ENCODE results near the gene EIF3M. TPM values are rescaled to one million over a fixed set of nuclear protein-coding genes. Genes with fewer than 3 reads are reported as not detected.

EIF3M gene
- total and polyA plus RNA-seq, 7 donors, result 215 to 585 (median 337) TPM

DNA sequence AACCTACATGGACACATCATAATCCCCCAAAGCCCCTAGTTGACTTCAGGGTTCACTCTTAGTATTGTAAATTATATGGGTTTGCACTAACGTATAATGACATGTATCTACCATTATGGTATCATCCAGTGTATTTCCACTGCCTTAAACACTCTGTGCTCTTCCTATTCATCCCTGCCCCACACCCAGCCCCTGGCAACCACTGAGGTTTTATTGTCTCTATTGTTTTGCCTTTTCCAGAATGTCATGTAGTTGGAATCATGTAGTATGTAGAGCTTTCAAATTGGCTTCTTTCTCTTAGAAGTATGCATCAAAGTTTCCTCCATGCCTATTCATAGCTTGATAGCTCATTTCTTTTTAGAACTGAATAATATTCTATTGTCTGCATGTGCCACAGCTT lies 16.5 kb upstream of the EIF3M start:
- Histone ChIP-seq H3K4me3 (no peak overlapping the region), H3K27ac (no peak overlapping the region), H3K9me3 (no peaks in the 10 kb centered on the region), H3K4me1 (no peaks in the 10 kb centered on the region), H3K36me3 (no peaks in the 10 kb centered on the region), H3K27me3 (peaks cover 0 to 4% (median 0%) of the 10 kb centered on the region in 3 donors)
- intact Hi-C loops (cut with DNase I), result no loop called here
- no peak for DNase-seq
- 73 to 86% methylated on average over 1 of the region's 1 CpG for WGBS, 2 donors
- TF ChIP-seq, protein P1, sequence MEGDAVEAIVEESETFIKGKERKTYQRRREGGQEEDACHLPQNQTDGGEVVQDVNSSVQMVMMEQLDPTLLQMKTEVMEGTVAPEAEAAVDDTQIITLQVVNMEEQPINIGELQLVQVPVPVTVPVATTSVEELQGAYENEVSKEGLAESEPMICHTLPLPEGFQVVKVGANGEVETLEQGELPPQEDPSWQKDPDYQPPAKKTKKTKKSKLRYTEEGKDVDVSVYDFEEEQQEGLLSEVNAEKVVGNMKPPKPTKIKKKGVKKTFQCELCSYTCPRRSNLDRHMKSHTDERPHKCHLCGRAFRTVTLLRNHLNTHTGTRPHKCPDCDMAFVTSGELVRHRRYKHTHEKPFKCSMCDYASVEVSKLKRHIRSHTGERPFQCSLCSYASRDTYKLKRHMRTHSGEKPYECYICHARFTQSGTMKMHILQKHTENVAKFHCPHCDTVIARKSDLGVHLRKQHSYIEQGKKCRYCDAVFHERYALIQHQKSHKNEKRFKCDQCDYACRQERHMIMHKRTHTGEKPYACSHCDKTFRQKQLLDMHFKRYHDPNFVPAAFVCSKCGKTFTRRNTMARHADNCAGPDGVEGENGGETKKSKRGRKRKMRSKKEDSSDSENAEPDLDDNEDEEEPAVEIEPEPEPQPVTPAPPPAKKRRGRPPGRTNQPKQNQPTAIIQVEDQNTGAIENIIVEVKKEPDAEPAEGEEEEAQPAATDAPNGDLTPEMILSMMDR (IDR thresholded peaks at IDR 0.05), result no peak
- TF ChIP-seq EP300 (IDR thresholded peaks at IDR 0.05) (no peak), POLR2AphosphoS5 (IDR thresholded peaks at IDR 0.05) (no peak), POLR2A (IDR thresholded peaks at IDR 0.05) (no peak)

DNA sequence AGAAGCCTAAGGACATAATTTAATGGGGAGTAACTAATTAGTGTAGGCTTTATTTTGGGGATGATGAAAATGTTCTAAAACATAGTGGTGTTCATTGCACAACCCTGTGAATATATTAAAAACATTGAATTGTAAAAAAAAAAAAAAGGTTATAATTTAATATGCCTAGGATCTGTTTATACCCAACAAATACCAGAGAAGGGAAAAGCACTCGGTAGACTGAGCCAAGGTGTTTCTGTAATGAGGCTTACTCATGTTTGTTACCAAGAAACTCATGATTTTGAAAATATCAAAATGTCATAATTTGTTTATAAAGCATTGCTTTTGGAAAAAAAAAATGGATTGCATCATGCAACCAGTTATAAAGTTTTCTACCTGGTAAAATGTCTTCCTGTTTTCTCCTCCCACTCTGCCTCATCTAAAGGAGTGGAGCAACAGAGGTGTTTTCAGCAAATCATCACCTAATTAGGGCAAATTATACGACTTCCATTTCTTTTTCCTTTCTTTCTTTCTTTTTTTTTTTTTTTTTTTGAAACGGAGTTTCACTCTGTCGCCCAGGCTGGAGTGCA lies 14.2 kb upstream of the EIF3M start:
- Histone ChIP-seq H3K27ac (no peak overlapping the region), H3K9me3 (no peaks in the 10 kb centered on the region), H3K4me3 (no peak overlapping the region), H3K27me3 (peaks cover 0 to 4% (median 0%) of the 10 kb centered on the region in 3 donors), H3K4me1 (no peaks in the 10 kb centered on the region), H3K36me3 (no peaks in the 10 kb centered on the region)
- WGBS, 2 donors, result 53 to 75% methylated on average over 4 of the region's 4 CpGs
- TF ChIP-seq POLR2AphosphoS5 (IDR thresholded peaks at IDR 0.05) (no peak), EP300 (IDR thresholded peaks at IDR 0.05) (no peak), POLR2A (IDR thresholded peaks at IDR 0.05) (no peak)
- TF ChIP-seq, protein P1 (IDR thresholded peaks at IDR 0.05), result no peak
- intact Hi-C loops (cut with DNase I), result no loop called here
- no peak for DNase-seq

DNA sequence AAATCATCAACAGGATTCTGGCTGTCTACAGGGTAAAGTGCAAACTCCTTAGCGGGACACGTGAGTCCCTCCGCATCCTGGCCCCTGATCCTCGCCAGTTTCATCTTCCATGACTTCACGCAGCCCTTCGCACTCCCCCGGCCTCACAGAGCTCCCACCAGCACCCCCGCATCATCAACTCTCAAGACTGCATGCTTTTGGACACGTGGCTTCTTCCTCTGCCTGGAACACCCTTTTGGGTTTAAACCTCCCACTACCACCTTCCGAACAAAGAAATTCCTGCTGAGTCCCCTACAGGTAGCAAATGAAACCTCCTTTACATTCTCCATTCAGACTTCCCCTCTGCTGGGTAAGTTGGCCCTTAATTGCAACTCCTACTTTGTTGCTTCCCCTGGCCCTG lies 12.6 kb upstream of the EIF3M start:
- intact Hi-C loops (cut with DNase I), result no loop called here
- 50 to 62% methylated on average over 10 of the region's 10 CpGs for WGBS, 2 donors
- no peak overlapping the region for H3K27ac ChIP-seq
- TF ChIP-seq EP300 (IDR thresholded peaks at IDR 0.05) (no peak), POLR2AphosphoS5 (IDR thresholded peaks at IDR 0.05) (no peak), POLR2A (IDR thresholded peaks at IDR 0.05) (no peak)
- TF ChIP-seq, protein P1 (IDR thresholded peaks at IDR 0.05), result no peak
- H3K9me3 ChIP-seq, result no peaks in the 10 kb centered on the region
- H3K4me1 ChIP-seq, result no peaks in the 10 kb centered on the region
- H3K4me3 ChIP-seq, result no peak overlapping the region
- no peaks in the 10 kb centered on the region for H3K36me3 ChIP-seq
- no peak for DNase-seq
- peaks cover 0 to 4% (median 0%) of the 10 kb centered on the region in 3 donors for H3K27me3 ChIP-seq

DNA sequence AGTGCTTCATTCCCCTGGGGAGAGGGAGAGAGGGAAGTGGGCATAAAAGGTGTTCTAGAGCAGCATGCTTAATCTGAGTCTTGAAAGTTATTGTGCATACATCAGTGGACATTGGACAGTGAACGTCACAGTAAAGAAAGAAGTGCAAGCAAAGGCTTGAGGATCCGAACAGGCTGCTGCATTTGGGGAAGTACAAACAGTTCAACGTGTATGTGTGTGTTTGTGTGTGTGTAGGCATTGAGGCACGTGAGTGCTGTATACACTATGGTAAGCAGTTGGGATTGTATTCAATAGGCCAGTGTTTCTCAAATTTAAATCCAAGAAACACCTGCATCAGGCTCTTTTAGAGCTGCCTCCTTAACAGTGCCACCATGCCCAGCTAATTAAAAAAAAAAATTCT lies 10.4 kb upstream of the EIF3M start:
- TF ChIP-seq POLR2AphosphoS5 (IDR thresholded peaks at IDR 0.05), result no peak
- no peak for TF ChIP-seq EP300 (IDR thresholded peaks at IDR 0.05)
- TF ChIP-seq POLR2A (IDR thresholded peaks at IDR 0.05), result no peak
- TF ChIP-seq, protein P1 (IDR thresholded peaks at IDR 0.05), result no peak
- Histone ChIP-seq H3K27me3 (peaks cover 0 to 4% (median 0%) of the 10 kb centered on the region in 3 donors), H3K9me3 (no peaks in the 10 kb centered on the region), H3K36me3 (no peaks in the 10 kb centered on the region), H3K27ac (no peak overlapping the region), H3K4me3 (no peak overlapping the region), H3K4me1 (no peaks in the 10 kb centered on the region)
- intact Hi-C loops (cut with DNase I), result no loop called here
- WGBS, 2 donors, result 53 to 63% methylated on average over 4 of the region's 4 CpGs
- DNase-seq, result no peak

DNA sequence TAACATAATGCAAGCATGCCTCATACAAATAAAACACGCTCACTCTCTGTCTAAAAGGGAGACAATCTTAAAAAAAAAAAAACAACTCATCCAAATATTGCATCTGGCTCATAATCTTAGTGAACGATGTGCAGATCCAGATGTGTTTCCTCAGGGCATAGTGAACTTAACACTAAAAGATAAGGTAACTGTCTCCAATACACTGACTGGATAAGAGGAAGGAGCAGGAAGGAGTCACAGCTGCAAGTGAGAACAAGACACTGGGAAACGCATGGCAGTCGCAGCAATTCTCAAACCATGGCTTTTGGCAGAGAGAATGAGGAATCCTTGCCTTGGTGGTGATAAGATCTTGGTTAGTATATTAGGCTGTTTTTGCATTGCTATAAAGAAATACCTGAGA lies 9.2 kb upstream of the EIF3M start:
- intact Hi-C loops (cut with DNase I), result no loop called here
- H3K9me3 ChIP-seq, result no peaks in the 10 kb centered on the region
- H3K4me3 ChIP-seq, result no peak overlapping the region
- no peak for TF ChIP-seq POLR2AphosphoS5 (IDR thresholded peaks at IDR 0.05)
- no peak for TF ChIP-seq POLR2A (IDR thresholded peaks at IDR 0.05)
- no peak for TF ChIP-seq EP300 (IDR thresholded peaks at IDR 0.05)
- TF ChIP-seq, protein P1 (IDR thresholded peaks at IDR 0.05), result no peak
- H3K27ac ChIP-seq, result no peak overlapping the region
- H3K36me3 ChIP-seq, result no peaks in the 10 kb centered on the region
- 86 to 92% methylated on average over 4 of the region's 4 CpGs for WGBS, 2 donors
- peaks cover 0 to 4% (median 0%) of the 10 kb centered on the region in 3 donors for H3K27me3 ChIP-seq
- H3K4me1 ChIP-seq, result no peaks in the 10 kb centered on the region
- DNase-seq, result no peak
